GM12891 (cell line): ENCODE data around the gene SMURF2.

Experiments used
- POLR2A ChIP-seq: IDR thresholded peaks from 2 replicates; pipeline ENCODE4 v1.6.1; 2011; ENCODE audit warnings: low read depth, low read length, control low read depth
- POLR2AphosphoS5 ChIP-seq: IDR thresholded peaks from 2 replicates; pipeline ENCODE4 v1.6.1; 2011; ENCODE audit warnings: low read depth, low read length, control low read depth
- SPI1 ChIP-seq: IDR thresholded peaks from 2 replicates; pipeline ENCODE4 v1.6.1; 2011; ENCODE audit warnings: low read depth, low read length, control low read depth
- TAF1 ChIP-seq: IDR thresholded peaks from 2 replicates; pipeline ENCODE4 v1.6.1; 2011; ENCODE audit warnings: low read depth, low read length, control low read depth

DNA sequence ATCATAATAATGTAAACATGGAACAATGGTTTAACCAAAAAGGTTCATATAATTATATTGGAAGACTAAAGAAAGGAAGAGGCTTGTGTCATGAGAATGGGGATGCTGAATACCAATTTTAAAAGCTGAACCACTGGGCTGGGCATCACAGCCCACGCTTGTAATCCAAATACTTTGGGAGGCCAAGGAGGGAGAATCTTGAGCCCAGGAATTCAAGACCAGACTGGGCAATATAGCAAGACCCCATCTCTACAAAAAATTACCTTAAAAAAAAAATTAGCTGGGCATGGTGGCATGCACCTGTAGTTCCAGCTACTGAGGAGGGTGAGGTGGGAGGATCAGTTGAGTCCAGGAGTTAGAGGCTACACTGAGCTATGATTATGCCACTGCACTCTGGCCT lies 65.1 kb downstream of the SMURF2 start:
- TF ChIP-seq POLR2A (no peak), POLR2AphosphoS5 (no peak), TAF1 (no peak), SPI1 (no peak)
